ENCODE measurements around the gene PDLIM4. TPM values are rescaled to one million over a fixed set of nuclear protein-coding genes. Genes with fewer than 3 reads are reported as not detected.

The PDLIM4 gene
- total RNA-seq, 6 experiments from 2014 or later: 2.5 to 26.4 (median 23.7) TPM

- TF ChIP-seq CTCF (IDR thresholded peaks at IDR 0.05): no peak
- Mint-ChIP-seq H3K4me1 (ENCODE audit: low read depth) (peaks cover 55% of the 10 kb centered on the region), H3K27ac (peak overlapping the region; percentile 94)
Measured at GRCh38 chr5:132269635-132270334, 12.3 kb downstream of the PDLIM4 start.

GRCh38 chr5:132270335-132270665 is 12.8 kb downstream of the PDLIM4 start:
- no peak for DNase-seq
- Mint-ChIP-seq H3K36me3 (ENCODE audit: low read depth) (no peaks in the 10 kb centered on the region), H3K27ac (peak overlapping the region; percentile 94), H3K27me3 (ENCODE audit: insufficient read depth) (no peaks in the 10 kb centered on the region; the same call in 1 of the 2 replicates), H3K4me3 (no peak overlapping the region), H3K9me3 (no peaks in the 10 kb centered on the region), H3K4me1 (ENCODE audit: low read depth) (peaks cover 50% of the 10 kb centered on the region)
- no peak for TF ChIP-seq CTCF (IDR thresholded peaks at IDR 0.05)

More at GRCh38 chr5:132269635-132270334, 12.3 kb downstream of the PDLIM4 start:
- DNase-seq: no peak
- Mint-ChIP-seq H3K27me3 (ENCODE audit: insufficient read depth) (no peaks in the 10 kb centered on the region; the same call in 1 of the 2 replicates), H3K36me3 (ENCODE audit: low read depth) (no peaks in the 10 kb centered on the region), H3K4me3 (no peak overlapping the region), H3K9me3 (no peaks in the 10 kb centered on the region)

GRCh38 chr5:132270706-132271105 is 13.2 kb downstream of the PDLIM4 start:
- no peak for TF ChIP-seq CTCF (IDR thresholded peaks at IDR 0.05)
- Mint-ChIP-seq H3K27ac (peak overlapping the region; percentile 94), H3K36me3 (ENCODE audit: low read depth) (no peaks in the 10 kb centered on the region), H3K4me3 (no peak overlapping the region), H3K27me3 (ENCODE audit: insufficient read depth) (peaks cover 3% of the 10 kb centered on the region), H3K4me1 (ENCODE audit: low read depth) (peaks cover 46% of the 10 kb centered on the region), H3K9me3 (no peaks in the 10 kb centered on the region)
- DNase-seq: no peak

- no peaks in the 10 kb centered on the region for H3K36me3 Mint-ChIP-seq (ENCODE audit: low read depth)
- peaks cover 38% of the 10 kb centered on the region for H3K4me1 Mint-ChIP-seq (ENCODE audit: low read depth)
- no peak overlapping the region for H3K27ac Mint-ChIP-seq
- peaks cover 4% of the 10 kb centered on the region for H3K27me3 Mint-ChIP-seq (ENCODE audit: insufficient read depth)
- H3K4me3 Mint-ChIP-seq: no peak overlapping the region
- no peak for DNase-seq
- no peak for TF ChIP-seq CTCF (IDR thresholded peaks at IDR 0.05)
- no peaks in the 10 kb centered on the region for H3K9me3 Mint-ChIP-seq
Measured at GRCh38 chr5:132271251-132272246, 14.1 kb downstream of the PDLIM4 start.

- DNase-seq: peak; percentile 30
- peak overlapping the region; percentile 54; the same call in 1 of the 2 replicates for H3K27ac Mint-ChIP-seq
- H3K27me3 Mint-ChIP-seq (ENCODE audit: insufficient read depth): peaks cover 4% of the 10 kb centered on the region
- TF ChIP-seq CTCF (IDR thresholded peaks at IDR 0.05): peak; percentile 96
- no peaks in the 10 kb centered on the region for H3K36me3 Mint-ChIP-seq (ENCODE audit: low read depth)
- peak overlapping the region; percentile 45; the same call in 1 of the 2 replicates for H3K4me3 Mint-ChIP-seq
- no peaks in the 10 kb centered on the region for H3K9me3 Mint-ChIP-seq
- peaks cover 28% of the 10 kb centered on the region for H3K4me1 Mint-ChIP-seq (ENCODE audit: low read depth)
Measured at GRCh38 chr5:132272311-132273210, 15.1 kb downstream of the PDLIM4 start.

Data from HFFc6 (cell line).